HepG2 (cell line): ENCODE data around the gene RHBG. TPM values are rescaled to one million over a fixed set of nuclear protein-coding genes. Genes with fewer than 3 reads are reported as not detected.

Source experiments
- ATAD3A ChIP-seq: sonication (generic); formaldehyde crosslinking; IDR thresholded peaks from 2 replicates; pipeline ENCODE4 v1.4.0; 2020; ENCODE audit warnings: missing genetic modification reagents
- ATF4 ChIP-seq, 2 experiments: fragments of 450-650 bp in 1 of 2; sonication (generic) in 1 of 2; formaldehyde crosslinking; IDR thresholded peaks; 2 replicates each; pipeline versions ENCODE4 v1.5.0 to v1.8.0; 2020 to 2022; ENCODE audit warnings: mild to moderate bottlenecking in 1 of 2, missing genetic modification reagents in 1 of 2
- CBFB ChIP-seq: sonication (generic); formaldehyde crosslinking; IDR thresholded peaks from 2 replicates; pipeline ENCODE4 v1.4.0; 2020; ENCODE audit warnings: missing genetic modification reagents
- CBX5 ChIP-seq: sonication (generic); formaldehyde crosslinking; IDR thresholded peaks from 2 replicates; pipeline ENCODE4 v1.4.0; 2020; ENCODE audit warnings: missing genetic modification reagents, borderline replicate concordance
- ELK4 ChIP-seq: sonication (generic); formaldehyde crosslinking; IDR thresholded peaks from 2 replicates; pipeline ENCODE4 v1.9.0; 2021; ENCODE audit warnings: missing genetic modification reagents, borderline replicate concordance
- FOXA3 ChIP-seq: IDR thresholded peaks from 2 replicates; pipeline ENCODE4 v1.6.1; 2016; ENCODE audit warnings: missing genetic modification reagents, missing compliant biosample characterization
- GZF1 ChIP-seq: sonication (generic); formaldehyde crosslinking; IDR thresholded peaks from 2 replicates; pipeline ENCODE4 v1.5.1; 2020; ENCODE audit warnings: mild to moderate bottlenecking, missing genetic modification reagents
- HMG20B ChIP-seq: conservative IDR thresholded peaks from 2 replicates; pipeline ENCODE4 v1.6.1; 2016; ENCODE audit warnings: missing genetic modification reagents, missing compliant biosample characterization
- IKZF1 ChIP-seq: fragments of 450-650 bp; IDR thresholded peaks from 2 replicates; pipeline ENCODE4 v1.7.1; 2016
- PAXIP1 ChIP-seq: sonication (generic); formaldehyde crosslinking; conservative IDR thresholded peaks from 2 replicates; pipeline ENCODE4 v1.4.0; 2020; ENCODE audit warnings: mild to moderate bottlenecking, missing genetic modification reagents, moderate library complexity
- RAD51 ChIP-seq: fragments of 450-650 bp; IDR thresholded peaks from 2 replicates; pipeline ENCODE4 v1.6.1; 2016; ENCODE audit warnings: borderline replicate concordance
- ZNF343 ChIP-seq: sonication (generic); formaldehyde crosslinking; IDR thresholded peaks from 2 replicates; pipeline ENCODE4 v1.4.0; 2020; ENCODE audit warnings: mild to moderate bottlenecking, missing genetic modification reagents
- ZNF512 ChIP-seq: sonication (generic); formaldehyde crosslinking; IDR thresholded peaks from 2 replicates; pipeline ENCODE4 v1.4.0; 2020; ENCODE audit warnings: mild to moderate bottlenecking, missing genetic modification reagents
- ZNF710 ChIP-seq: sonication (generic); formaldehyde crosslinking; IDR thresholded peaks from 2 replicates; pipeline ENCODE4 v1.5.0; 2020; ENCODE audit warnings: mild to moderate bottlenecking, missing genetic modification reagents, borderline replicate concordance
- ZNF766 ChIP-seq: sonication (generic); formaldehyde crosslinking; IDR thresholded peaks from 2 replicates; pipeline ENCODE4 v1.5.0; 2020; ENCODE audit warnings: missing genetic modification reagents, borderline replicate concordance
- ZNF772 ChIP-seq: sonication (generic); formaldehyde crosslinking; IDR thresholded peaks from 2 replicates; pipeline ENCODE4 v1.5.0; 2020; ENCODE audit warnings: mild to moderate bottlenecking, missing genetic modification reagents
- ZNF782 ChIP-seq: sonication (generic); formaldehyde crosslinking; IDR thresholded peaks from 2 replicates; pipeline ENCODE4 v1.4.0; 2020; ENCODE audit warnings: missing genetic modification reagents, mild to moderate bottlenecking, borderline replicate concordance
- ZUFSP ChIP-seq: sonication (generic); formaldehyde crosslinking; IDR thresholded peaks from 2 replicates; pipeline ENCODE4 v1.9.0; 2021; ENCODE audit warnings: missing genetic modification reagents, mild to moderate bottlenecking, borderline replicate concordance
- polyA plus RNA-seq, 8 experiments: library from polyadenylated mRNA; depleted of rRNA in 3 of 8; stranded (reverse) in 7 of 8; unstranded in 1 of 8; fragments of >200 nt; fragmentation: Illumina TruSeq in 4 of 8; extraction: Trizol in 4 of 8; gene quantifications; 2 replicates each; pipeline versions ENCODE4 v1.2.1 to v1.2.3, GENCODE V29; 2011 to 2016; ENCODE audit warnings: low read depth in 4 of 8, missing spikeins in 1 of 8, mixed read lengths in 1 of 8; ENCODE audit not compliant: insufficient read depth in 1 of 8
- total RNA-seq, 5 experiments: library from RNA; depleted of rRNA; stranded (reverse); fragments of >200 nt; fragmentation: Illumina TruSeq; extraction: Trizol; gene quantifications; 2 replicates each; pipeline ENCODE4 v1.2.3, GENCODE V29; 2016; ENCODE audit warnings: low read depth in 1 of 5

RHBG gene
- total and polyA plus RNA-seq, 2 of the 13 experiments (the other 11 are each of a cell fraction or from before 2014, with no cell fraction given): 61.8 to 73.5 TPM

GRCh38 chr1:156371553-156372264 lies 2.7 kb downstream of the RHBG start (continued):
- TF ChIP-seq ELK4 (CRISPR knock-in tag) (no peak), ZNF782 (0 out of 2 replicates have a peak, but pooled peaks have one; percentile 64), ZUFSP (CRISPR knock-in tag) (no peak), CBX5 (peak; percentile 72; the same call in 1 of the 2 replicates), ATF4 (CRISPR knock-in tag; IDR thresholded peaks at IDR 0.05) (no peak), CBFB (CRISPR knock-in tag) (peak; percentile 90), GZF1 (no peak), ZNF766 (CRISPR knock-in tag) (no peak), RAD51 (peak; percentile 81; the same call in 1 of the 2 replicates), IKZF1 (no peak), FOXA3 (CRISPR knock-in tag) (peak; percentile 81; the same call in 1 of the 2 replicates), ZNF512 (CRISPR knock-in tag) (no peak), HMG20B (CRISPR knock-in tag) (peak; percentile 38; the same call in 1 of the 2 replicates), ATAD3A (CRISPR knock-in tag) (no peak), ZNF710 (peak; percentile 93), PAXIP1 (CRISPR knock-in tag) (peak; percentile 99), ZNF772 (peak; percentile 93), ZNF343 (0 out of 2 replicates have a peak, but pooled peaks have one; percentile 24)
